ENCODE results near the gene NIPSNAP2.

NIPSNAP2 gene

DNA sequence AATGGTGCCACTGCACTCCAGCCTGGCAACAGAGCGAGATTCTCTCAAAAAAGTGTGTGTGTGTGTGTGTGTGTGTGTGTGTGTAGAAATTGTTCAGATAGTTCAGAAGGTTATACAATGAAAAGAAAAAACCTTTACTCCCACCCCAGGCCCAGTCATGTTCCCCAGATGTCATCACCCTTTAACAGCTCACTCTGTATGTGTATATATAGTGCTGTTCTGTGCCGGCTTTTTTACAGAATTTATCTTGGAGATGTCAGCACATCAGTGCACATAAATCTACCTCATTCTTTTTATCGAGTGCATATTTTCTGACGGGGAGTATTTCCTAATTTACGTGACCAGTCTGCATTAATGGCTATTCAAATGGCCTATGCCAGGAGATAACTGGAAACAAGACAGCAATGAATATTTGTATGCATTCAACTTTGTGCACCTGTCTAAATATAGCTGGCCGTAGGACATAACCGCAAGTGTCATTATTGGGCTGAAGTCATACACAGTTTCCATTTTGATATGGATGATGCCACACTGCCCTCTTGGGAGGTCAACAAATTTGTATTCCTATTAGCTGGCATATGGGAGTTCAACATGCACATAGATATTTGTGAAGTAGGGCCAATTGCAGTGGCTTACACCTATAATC lies 11.7 kb downstream of the NIPSNAP2 start:
- DNase-seq (ENCODE audit: low read depth), result no peak
- TF ChIP-seq, protein P1, sequence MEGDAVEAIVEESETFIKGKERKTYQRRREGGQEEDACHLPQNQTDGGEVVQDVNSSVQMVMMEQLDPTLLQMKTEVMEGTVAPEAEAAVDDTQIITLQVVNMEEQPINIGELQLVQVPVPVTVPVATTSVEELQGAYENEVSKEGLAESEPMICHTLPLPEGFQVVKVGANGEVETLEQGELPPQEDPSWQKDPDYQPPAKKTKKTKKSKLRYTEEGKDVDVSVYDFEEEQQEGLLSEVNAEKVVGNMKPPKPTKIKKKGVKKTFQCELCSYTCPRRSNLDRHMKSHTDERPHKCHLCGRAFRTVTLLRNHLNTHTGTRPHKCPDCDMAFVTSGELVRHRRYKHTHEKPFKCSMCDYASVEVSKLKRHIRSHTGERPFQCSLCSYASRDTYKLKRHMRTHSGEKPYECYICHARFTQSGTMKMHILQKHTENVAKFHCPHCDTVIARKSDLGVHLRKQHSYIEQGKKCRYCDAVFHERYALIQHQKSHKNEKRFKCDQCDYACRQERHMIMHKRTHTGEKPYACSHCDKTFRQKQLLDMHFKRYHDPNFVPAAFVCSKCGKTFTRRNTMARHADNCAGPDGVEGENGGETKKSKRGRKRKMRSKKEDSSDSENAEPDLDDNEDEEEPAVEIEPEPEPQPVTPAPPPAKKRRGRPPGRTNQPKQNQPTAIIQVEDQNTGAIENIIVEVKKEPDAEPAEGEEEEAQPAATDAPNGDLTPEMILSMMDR (IDR thresholded peaks at IDR 0.05; ENCODE audit: insufficient read depth, low read depth, low read length, missing control alignments), result no peak
- H3K4me3 ChIP-seq (ENCODE audit: low read length), result no peak overlapping the region

DNA sequence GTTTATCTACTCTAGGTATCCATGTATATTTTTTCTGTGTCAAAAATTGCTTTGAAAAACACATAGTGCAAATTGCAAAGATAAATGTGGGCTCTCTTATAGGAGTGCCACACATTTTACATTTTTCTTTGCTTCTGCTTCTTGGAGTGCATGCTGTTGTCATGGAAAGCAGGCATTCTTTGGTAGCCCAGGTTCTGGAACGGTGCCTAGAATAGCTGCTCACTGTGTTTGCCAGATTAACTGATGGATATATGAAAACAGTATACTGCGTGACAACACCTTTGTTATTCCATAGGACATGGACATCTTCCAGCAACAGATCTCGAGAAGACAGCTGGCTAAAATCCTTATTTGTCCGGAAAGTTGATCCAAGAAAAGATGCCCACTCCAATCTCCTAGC lies 13.4 kb downstream of the NIPSNAP2 start:
- H3K4me3 ChIP-seq (ENCODE audit: low read length), result no peak overlapping the region
- TF ChIP-seq, protein P1 (IDR thresholded peaks at IDR 0.05; ENCODE audit: insufficient read depth, low read depth, low read length, missing control alignments), result no peak
- DNase-seq (ENCODE audit: low read depth), result no peak

DNA sequence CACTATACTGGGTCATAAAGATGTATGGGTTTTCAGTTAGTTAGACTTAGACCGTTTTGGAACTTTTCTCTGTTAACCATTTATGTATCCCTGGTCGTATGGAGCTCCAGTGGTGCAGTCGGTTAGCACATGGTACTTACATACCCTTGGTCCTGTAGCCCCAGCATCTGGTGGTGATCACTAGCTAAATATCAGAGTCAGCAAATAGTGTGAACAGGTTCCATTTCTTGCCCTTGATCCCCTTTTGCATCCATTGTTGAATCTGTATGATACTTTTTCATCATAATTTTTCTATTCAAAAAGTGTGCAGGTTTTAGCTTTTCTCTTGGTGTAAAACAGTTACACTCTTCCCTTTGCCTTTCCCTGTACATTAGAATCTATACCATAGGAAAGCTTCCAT lies 15.9 kb downstream of the NIPSNAP2 start:
- no peak for DNase-seq (ENCODE audit: low read depth)
- TF ChIP-seq, protein P1 (IDR thresholded peaks at IDR 0.05; ENCODE audit: insufficient read depth, low read depth, low read length, missing control alignments), result no peak
- no peak overlapping the region for H3K4me3 ChIP-seq (ENCODE audit: low read length)

DNA sequence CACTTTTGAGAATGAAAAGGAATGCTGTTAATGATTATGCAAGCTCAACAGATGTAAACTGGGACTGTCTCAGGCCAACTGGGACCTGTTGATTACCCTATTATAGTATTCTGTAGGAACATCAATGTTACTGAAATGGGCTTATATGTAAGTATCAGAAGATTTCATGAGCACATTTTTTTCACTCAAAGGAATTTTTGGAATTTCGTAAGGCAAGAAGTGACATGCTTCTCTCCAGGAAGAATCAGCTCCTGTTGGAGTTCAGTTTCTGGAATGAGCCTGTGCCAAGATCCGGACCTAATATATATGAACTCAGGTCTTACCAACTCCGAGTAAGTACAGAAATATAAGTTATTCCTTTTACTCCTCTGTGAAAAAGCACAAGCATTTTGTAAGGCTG lies 19.2 kb downstream of the NIPSNAP2 start:
- TF ChIP-seq, protein P1 (IDR thresholded peaks at IDR 0.05; ENCODE audit: insufficient read depth, low read depth, low read length, missing control alignments), result no peak
- no peak overlapping the region for H3K4me3 ChIP-seq (ENCODE audit: low read length)
- DNase-seq (ENCODE audit: low read depth), result peak; percentile 50

DNA sequence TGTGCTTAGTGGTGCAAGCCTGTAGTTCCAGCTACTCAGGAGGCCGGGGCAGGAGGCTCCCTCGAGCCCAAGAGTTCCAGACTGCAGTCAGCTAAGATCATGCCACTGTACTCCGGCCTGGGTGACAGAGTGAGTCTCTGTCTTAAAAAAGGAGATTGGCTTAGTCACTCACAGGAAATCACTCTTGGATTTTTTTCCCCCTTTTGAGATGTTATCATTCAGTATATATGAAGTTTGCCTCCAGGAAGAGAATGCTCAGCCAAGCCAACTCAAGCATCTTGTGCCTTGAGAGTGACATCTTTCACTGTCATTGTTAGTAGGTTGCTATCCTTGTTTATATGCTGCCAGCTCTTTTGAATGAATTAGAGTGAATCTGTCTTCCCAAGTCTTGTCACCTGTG lies 28.0 kb downstream of the NIPSNAP2 start:
- TF ChIP-seq, protein P1 (IDR thresholded peaks at IDR 0.05; ENCODE audit: insufficient read depth, low read depth, low read length, missing control alignments), result no peak
- DNase-seq (ENCODE audit: low read depth), result no peak
- no peak overlapping the region for H3K4me3 ChIP-seq (ENCODE audit: low read length)

DNA sequence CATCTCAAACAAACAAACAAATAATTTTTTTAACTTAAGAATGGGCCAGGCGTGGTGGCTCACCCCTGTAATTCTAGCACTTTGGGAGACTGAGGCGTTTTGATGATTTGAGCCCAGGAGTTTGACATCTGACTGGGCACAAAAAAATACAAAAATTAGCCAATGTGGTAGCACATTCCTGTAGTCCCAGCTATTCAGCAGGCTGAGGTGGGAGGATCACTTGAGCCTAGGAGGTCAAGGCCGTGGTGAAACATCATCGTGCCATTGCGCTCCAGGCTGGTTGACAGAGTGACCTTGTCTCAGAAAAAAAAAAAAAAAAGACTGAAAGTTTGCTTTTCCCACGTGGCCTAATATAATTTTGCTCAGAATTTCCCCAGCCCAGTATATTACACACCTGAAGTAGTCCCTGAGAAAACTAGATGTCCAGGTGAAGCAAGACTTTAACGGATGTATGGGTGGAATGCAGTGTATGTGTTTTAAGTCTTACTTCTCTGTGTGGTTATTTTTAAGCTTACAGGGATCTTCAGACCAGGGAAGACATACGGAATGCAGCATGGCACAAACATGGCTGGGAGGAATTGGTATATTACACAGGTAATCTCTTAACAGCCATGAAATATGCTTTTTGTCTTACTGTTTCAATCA lies 32.6 kb downstream of the NIPSNAP2 start:
- TF ChIP-seq, protein P1 (IDR thresholded peaks at IDR 0.05; ENCODE audit: insufficient read depth, low read depth, low read length, missing control alignments), result no peak
- no peak for DNase-seq (ENCODE audit: low read depth)
- no peak overlapping the region for H3K4me3 ChIP-seq (ENCODE audit: low read length)

DNA sequence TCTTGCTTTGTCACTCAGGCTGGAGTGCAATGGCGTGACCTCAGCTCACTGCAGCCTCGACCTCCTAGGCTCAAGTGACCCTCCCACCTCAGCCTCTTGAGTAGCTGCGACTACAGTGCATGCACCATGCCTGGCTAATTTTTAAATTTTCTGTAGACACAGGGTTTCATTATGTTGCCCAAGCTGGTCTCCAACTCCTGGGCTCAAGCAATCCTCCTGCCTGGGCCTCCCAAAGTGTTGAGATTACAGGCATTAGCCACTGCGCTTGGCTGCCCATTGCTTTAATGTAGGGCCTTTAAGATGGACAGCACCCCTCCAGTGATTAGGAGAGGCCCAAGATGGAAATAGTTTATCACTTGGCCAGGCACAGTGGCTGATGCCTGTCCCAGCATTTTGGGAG lies 39.4 kb downstream of the NIPSNAP2 start:
- TF ChIP-seq, protein P1 (IDR thresholded peaks at IDR 0.05; ENCODE audit: insufficient read depth, low read depth, low read length, missing control alignments), result no peak
- H3K4me3 ChIP-seq (ENCODE audit: low read length), result no peak overlapping the region

More for the DNA sequence above, 39.4 kb downstream of the NIPSNAP2 start:
- DNase-seq (ENCODE audit: low read depth), result no peak
